Cardiac septum (tissue), 1 donor: ENCODE measurements around the gene CHRNE. TPM values are rescaled to one million over a fixed set of nuclear protein-coding genes. Genes with fewer than 3 reads are reported as not detected.
A peak's percentile ranks its signal among the peaks of the same experiment; 100 is the strongest.

ENCODE experiments used
- DNase-seq: peaks from one replicate; pipeline ENCODE4 v3.0.0-alpha.2; 2020; ENCODE audit warnings: low spot score
- intact Hi-C: fragments of 100-400 bp; cut with DNase I; formaldehyde crosslinking; loops from one replicate; pipeline ENCODE4 v1.14.0; 2022
- long read RNA-seq: library from polyadenylated mRNA; unstranded; transcript quantifications from one replicate; pipeline ENCODE4 v2.0.0, GENCODE V29; 2021
- total RNA-seq: library from RNA; stranded (reverse); fragmentation: NEBNext Ultra II Directional; extraction: Animal tissue kit (Norgen Biotek cat#: 25700); gene quantifications from one replicate; pipeline ENCODE4 v1.2.1, GENCODE V29; 2021
- donor health status: DM: no; HTN: no; CAD: no.

Gene CHRNE
- 5.5 TPM for total RNA-seq
- long read RNA-seq, partial matches to known transcripts = 2 of 10 reads
- long read RNA-seq, other reads (novel, unspliced or antisense) = 6 of 10 reads

- intact Hi-C loops = loop anchor here (5.0 kb wide), 1 partner anchor 191 kb away; the partner anchor contains the start of gene ARRB2
- no peak for DNase-seq
Measured at GRCh38 chr17:4903051-4903818, at the start of gene CHRNE. CHRNE (minus strand) TSS chr17:4903098; CDS start chr17:4903063, 35 bp downstream.

GRCh38 chr17:4951486-4951885 is 48.6 kb upstream of the CHRNE start:
- no peak for DNase-seq
- intact Hi-C loops = loop anchor here (1.0 kb wide), 1 partner anchor 15 kb away; no protein-coding TSS in a partner anchor

- no peak for DNase-seq
- intact Hi-C loops = loop anchor here (1.0 kb wide), 1 partner anchor 16 kb away; no protein-coding TSS in a partner anchor
Measured at GRCh38 chr17:4950746-4951204, 47.9 kb upstream of the CHRNE start, which contains the start of gene ENO3. ENO3 (plus strand) TSS chr17:4951119; CDS start chr17:4951830, 711 bp downstream.

GRCh38 chr17:4950075-4950745 is 47.3 kb upstream of the CHRNE start:
- peak; percentile 88 for DNase-seq
- intact Hi-C loops = no loop called here

GRCh38 chr17:4949321-4950074 is 46.6 kb upstream of the CHRNE start:
- intact Hi-C loops = loop anchor here (2.0 kb wide), 1 partner anchor 49 kb away; no protein-coding TSS in a partner anchor
- peak; percentile 87 for DNase-seq

- intact Hi-C loops = loop anchor here (1.0 to 2.0 kb wide), 2 partner anchors 9 to 50 kb away; partner anchors contain the start of genes RNF167 and SLC25A11
- peak; percentile 89 for DNase-seq
Measured at GRCh38 chr17:4948931-4949320, 46.0 kb upstream of the CHRNE start.

- DNase-seq = peak; percentile 94
- intact Hi-C loops = loop anchor here (1.0 to 2.0 kb wide), 2 partner anchors 8 to 50 kb away; partner anchors contain the start of genes RNF167 and SLC25A11
Measured at GRCh38 chr17:4948166-4948930, 45.5 kb upstream of the CHRNE start, which contains the start of gene PFN1. PFN1 (minus strand) TSS chr17:4948530; CDS start chr17:4948394, 136 bp downstream.

GRCh38 chr17:4947411-4948165 is 44.7 kb upstream of the CHRNE start:
- intact Hi-C loops = loop anchor here (1.0 to 2.0 kb wide), 2 partner anchors 7 to 51 kb away; partner anchors contain the start of genes RNF167 and SLC25A11
- DNase-seq = no peak

- DNase-seq = no peak
Measured at GRCh38 chr17:4947010-4947410, 44.1 kb upstream of the CHRNE start.

GRCh38 chr17:4946312-4946976 is 43.5 kb upstream of the CHRNE start:
- intact Hi-C loops = no loop called here
- DNase-seq = no peak

More at GRCh38 chr17:4947010-4947410, 44.1 kb upstream of the CHRNE start:
- intact Hi-C loops = no loop called here

- no peak for DNase-seq
- intact Hi-C loops = no loop called here
Measured at GRCh38 chr17:4945944-4946280, 43.0 kb upstream of the CHRNE start.

- intact Hi-C loops = no loop called here
- DNase-seq = peak; percentile 93
Measured at GRCh38 chr17:4945176-4945943, 42.5 kb upstream of the CHRNE start.

- no peak for DNase-seq
- intact Hi-C loops = loop anchor here (5.0 kb wide), 1 partner anchor 37 kb away; no protein-coding TSS in a partner anchor
Measured at GRCh38 chr17:4944554-4945175, 41.8 kb upstream of the CHRNE start.

GRCh38 chr17:4944163-4944553 is 41.3 kb upstream of the CHRNE start:
- peak; percentile 86 for DNase-seq
- intact Hi-C loops = loop anchor here (5.0 kb wide), 1 partner anchor 37 kb away; no protein-coding TSS in a partner anchor

GRCh38 chr17:4942760-4943508 is 40.0 kb upstream of the CHRNE start:
- intact Hi-C loops = loop anchor here (5.0 kb wide), 1 partner anchor 36 kb away; no protein-coding TSS in a partner anchor
- DNase-seq = no peak
